Right lung (tissue), 5 donors: Measurements from ENCODE around the gene TXNDC16. TPM values are rescaled to one million over a fixed set of nuclear protein-coding genes. Genes with fewer than 3 reads are reported as not detected.

Experiments
- DNase-seq, 2 donors: peaks; one replicate each; pipeline ENCODE4 v3.0.0-alpha.2; 2013
- polyA plus RNA-seq, 5 donors: library from polyadenylated mRNA; unstranded; fragments of 120-200 nt; gene quantifications; one replicate each; pipeline versions ENCODE4 v1.2.1 to v1.2.3, GENCODE V29; 2013; ENCODE audit warnings: inconsistent platforms in 1 of 5, low replicate concordance in 1 of 5; ENCODE audit not compliant: insufficient read length in 5 of 5, insufficient read depth in 1 of 5

TXNDC16 gene
- polyA plus RNA-seq, 5 donors: 10.7 to 23.4 (median 22.0) TPM

GRCh38 chr14:52397844-52398243 lies 154.5 kb downstream of the TXNDC16 start:
- DNase-seq: no peak

- no peak for DNase-seq
Observed at GRCh38 chr14:52395728-52396127, 156.6 kb downstream of the TXNDC16 start.

GRCh38 chr14:52391881-52392615 lies 160.3 kb downstream of the TXNDC16 start:
- no peak for DNase-seq

Other genes starting within 250 kb of the TXNDC16 start
- gene PTGER2, start 238.2 kb downstream of the TXNDC16 start, polyA plus RNA-seq: 1 to 10 TPM; 3.2 to 6.8 (median 5.3) TPM
- gene GPR137C, start 331 bp upstream of the TXNDC16 start, polyA plus RNA-seq: 1 to 10 TPM; 4.7 to 9.1 (median 7.0) TPM
- 10 to 100 TPM; 21.3 to 33.2 (median 29.6) TPM for gene ERO1A, start 143.1 kb upstream of the TXNDC16 start, polyA plus RNA-seq
- gene PSMC6, start 154.7 kb upstream of the TXNDC16 start, polyA plus RNA-seq: 100 to 1,000 TPM; 130 to 191 (median 171) TPM
- 10 to 100 TPM; 15.0 to 21.2 (median 17.3) TPM for gene STYX, start 177.7 kb upstream of the TXNDC16 start, polyA plus RNA-seq
- gene GNPNAT1, start 239.1 kb upstream of the TXNDC16 start, polyA plus RNA-seq: 10 to 100 TPM; 19.2 to 26.8 (median 22.5) TPM